GM18867 (cell line): ENCODE data around the gene TMEM94.
"Not testable (repeated sequence)": the region's sequence is repeated elsewhere in the genome, so short reads cannot be mapped to it uniquely, and the experiment has no call there.

Experiments
- ATAC-seq: cut with Tn5 transposase; IDR thresholded peaks from one replicate; pipeline ENCODE4 v1.9.1; 2021; ENCODE audit warnings: mild to moderate bottlenecking, moderate library complexity; ENCODE audit not compliant: unreplicated experiment

The TMEM94 gene

DNA sequence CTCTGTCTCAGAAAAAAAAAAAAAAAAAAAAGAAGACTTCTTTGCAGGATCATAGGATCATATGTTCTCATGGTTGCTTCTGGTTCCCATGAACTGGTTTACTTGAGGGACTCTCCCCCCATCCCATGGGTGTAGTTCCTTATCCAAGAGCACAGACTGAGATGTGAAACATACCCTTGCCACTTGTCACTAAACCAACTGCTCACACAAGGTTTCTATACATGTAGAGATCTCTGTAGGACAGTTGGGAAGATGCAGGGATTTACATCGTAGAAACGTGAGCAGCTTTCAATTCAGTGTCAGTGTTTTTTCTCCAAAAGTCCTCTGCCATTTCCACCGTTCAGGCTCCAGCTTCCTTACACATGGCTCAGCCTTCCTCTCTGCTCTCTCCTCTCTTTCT lies 11.1 kb upstream of the TMEM94 start:
- ATAC-seq, result no peak

GRCh38 chr17:75445896-75446295 lies 10.5 kb upstream of the TMEM94 start:
- ATAC-seq, result not testable (repeated sequence)

- ATAC-seq, result no peak
Measured at GRCh38 chr17:75447951-75448856, 8.2 kb upstream of the TMEM94 start.

DNA sequence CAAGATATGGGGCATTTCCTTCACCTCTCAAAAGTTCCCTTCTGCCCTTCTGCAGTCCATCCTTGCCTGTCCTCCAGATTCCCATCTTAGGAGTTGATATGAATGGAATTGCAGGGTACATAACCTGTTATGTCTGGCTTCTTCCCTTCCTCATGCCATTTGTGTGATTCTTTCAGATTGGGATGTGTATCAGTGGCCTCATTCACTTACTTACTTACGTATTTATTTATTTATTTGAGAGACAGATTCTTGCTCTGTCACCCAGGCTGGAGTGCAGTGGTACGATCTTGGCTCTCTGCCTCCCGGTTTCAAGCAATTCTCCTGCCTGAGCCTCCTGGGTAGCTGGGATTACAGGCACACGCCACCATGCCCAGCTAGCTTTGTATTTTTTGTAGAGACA lies 6.2 kb upstream of the TMEM94 start:
- ATAC-seq, result no peak

DNA sequence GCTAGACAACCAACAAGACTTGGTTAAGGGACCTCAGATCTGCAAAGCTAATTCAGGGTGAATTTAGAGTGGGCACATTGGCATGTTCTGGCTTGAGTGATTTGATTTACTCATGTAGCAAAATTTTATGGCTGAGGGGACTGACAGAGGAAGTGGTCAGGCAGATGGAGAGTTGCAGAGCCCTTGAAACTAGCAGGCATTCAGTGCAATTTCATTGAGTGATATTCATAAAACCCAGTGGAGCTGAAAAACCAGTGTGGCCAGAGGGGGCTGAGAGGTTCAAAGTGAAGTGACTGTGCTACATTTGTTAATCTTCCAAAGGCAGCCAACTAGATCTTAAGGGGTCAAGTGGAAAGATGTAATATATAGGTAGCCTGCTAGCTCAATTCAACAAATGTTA lies 2.2 kb upstream of the TMEM94 start:
- no peak for ATAC-seq

DNA sequence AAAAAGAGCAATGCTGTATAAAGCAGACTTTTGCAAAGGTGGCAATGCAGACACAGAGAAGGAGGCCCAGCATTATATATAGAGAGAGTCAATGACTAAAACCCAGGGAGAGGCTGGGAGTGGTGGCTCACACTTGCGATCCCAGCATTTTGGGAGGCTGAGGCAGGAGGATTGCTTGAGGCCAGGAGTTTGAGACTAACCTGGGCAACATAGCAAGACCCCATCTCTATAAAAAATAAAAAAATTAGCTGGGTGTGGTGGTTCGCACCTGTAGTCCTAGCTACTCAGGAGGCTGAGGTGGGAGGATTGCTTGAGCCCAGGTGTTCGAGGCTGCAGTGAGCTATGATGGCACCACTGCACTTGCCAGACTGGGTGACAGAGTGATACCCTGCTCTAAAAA lies 1.8 kb upstream of the TMEM94 start:
- not testable (repeated sequence) for ATAC-seq

DNA sequence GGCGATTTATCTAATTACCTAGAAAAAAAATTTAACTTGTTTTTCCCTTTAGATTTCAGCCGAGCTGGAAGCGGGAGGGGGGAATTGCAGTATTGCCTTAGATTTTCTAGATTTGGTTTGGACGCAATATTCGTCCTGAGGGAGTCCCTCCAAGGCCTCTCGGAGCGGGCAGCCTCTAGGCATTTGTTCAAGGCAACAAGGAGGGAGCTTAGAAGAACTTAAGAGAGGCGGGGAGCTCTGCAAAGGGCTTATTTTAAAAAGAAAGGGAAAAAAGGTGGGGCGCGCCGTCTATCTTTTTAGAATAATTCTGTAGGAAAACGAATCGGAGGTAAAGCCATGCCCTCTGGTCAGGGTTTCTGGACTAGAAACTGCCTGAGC lies 407 bp upstream of the TMEM94 start:
- ATAC-seq, result no peak

- ATAC-seq, result no peak
Measured at GRCh38 chr17:75457047-75457654, 716 bp downstream of the TMEM94 start.

DNA sequence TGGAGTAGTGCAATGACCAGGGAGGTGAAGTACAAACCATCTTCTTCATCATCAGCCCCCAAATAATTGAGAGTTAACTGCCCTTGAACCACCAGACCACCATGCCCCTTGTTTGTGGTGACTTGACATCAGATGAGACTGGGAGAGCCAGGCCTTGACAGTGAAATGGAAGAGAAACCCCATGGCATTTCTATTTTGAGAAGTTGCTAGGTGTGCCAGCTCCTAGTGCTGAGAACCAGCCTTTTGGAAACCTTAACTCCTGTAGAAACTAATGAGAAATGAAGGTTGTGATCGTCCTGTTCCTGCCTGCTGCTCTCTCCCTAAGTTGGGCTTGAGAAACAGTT lies 2.8 kb downstream of the TMEM94 start:
- no peak for ATAC-seq

GRCh38 chr17:75459590-75460267 lies 3.3 kb downstream of the TMEM94 start:
- ATAC-seq, result no peak

DNA sequence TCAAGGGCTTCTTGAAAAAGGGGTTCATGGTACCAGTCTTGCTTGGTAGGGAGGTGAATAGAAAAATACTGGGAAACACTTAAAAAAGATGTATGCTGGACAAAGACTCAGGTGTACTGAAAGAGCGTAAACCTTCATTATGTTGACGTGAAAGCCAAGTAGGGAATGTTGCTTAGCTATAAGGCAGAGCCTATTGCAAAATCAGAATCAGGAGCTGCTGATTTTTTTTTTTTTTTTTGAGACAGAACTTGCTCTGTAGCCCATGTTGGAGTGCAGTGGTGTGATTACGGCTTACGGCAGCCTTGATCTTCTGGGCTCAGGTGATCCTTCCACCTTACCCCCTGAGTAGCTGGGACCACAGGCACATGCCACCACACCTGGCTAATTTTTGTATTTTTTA lies 3.9 kb downstream of the TMEM94 start:
- no peak for ATAC-seq

GRCh38 chr17:75463603-75464002 lies 7.2 kb downstream of the TMEM94 start:
- ATAC-seq, result no peak

DNA sequence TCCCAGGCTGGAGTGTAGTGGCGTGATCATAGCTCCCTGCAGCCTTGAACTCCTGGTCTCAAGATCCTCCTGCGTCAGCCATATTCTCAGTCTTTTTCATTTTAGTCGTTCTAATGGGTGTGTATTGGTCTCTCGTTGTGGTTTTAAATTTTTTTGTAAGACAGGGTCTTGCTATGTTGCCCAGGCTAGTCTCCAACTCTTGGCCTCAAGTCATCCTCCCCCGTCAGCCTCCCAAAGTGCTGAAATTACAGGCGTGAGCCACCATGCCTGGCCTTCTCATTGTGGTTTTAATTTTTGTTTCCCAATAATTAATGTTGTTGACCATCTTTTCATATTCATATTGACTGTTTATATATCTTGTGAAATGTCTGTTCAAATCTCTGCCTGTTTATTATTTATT lies 8.6 kb downstream of the TMEM94 start:
- no peak for ATAC-seq

- no peak for ATAC-seq
Measured at GRCh38 chr17:75468291-75468754, 11.9 kb downstream of the TMEM94 start.

GRCh38 chr17:75468779-75469373 lies 12.4 kb downstream of the TMEM94 start:
- ATAC-seq, result no peak

- ATAC-seq, result no peak
Measured at GRCh38 chr17:75471207-75471606, 14.8 kb downstream of the TMEM94 start.

GRCh38 chr17:75472119-75472518 lies 15.7 kb downstream of the TMEM94 start:
- ATAC-seq, result no peak

- no peak for ATAC-seq
Measured at GRCh38 chr17:75473246-75473645, 16.8 kb downstream of the TMEM94 start.

DNA sequence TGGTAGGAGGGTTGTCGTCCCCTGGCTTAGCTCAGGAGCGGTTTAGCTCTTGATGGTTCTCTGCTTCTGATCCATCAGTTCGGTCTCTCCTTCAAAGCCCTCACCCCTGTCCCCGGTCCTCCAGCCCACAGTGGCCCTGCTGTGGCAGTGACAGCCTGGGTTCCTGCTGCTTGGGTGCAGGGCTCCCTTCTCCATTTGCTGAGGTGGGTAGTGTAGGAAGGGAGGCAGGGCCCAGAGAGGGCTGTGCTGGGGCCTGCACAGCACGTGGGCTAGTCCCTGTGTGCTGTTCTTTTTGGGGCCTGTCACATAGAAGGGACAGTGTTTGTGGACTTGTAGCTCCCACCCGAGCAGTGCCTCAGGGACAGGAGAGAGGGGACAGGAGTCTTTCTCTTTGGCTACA lies 18.3 kb downstream of the TMEM94 start:
- ATAC-seq, result no peak

GRCh38 chr17:75475144-75475835 lies 18.9 kb downstream of the TMEM94 start:
- ATAC-seq, result no peak

DNA sequence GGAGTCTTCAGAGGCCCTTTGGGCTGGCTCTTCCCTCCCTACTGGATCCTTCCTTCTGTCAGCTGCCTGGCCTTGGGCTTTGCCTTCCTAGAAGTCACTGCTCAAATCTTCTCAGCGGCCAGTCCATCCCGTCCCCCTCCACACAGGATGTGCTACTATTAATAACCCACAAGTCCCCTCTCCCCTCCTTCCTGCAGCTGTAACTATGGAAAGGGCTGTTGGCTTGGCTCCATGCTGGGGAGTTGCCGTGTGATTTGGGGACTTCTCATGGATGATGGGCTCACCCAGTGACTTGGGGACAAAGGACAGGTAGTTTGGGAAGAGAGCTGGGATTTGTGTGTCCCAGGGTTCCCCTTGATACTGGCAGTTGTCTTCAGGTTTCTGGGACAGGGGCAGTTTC lies 19.4 kb downstream of the TMEM94 start:
- no peak for ATAC-seq
